Epithelial cell of esophagus (primary cell): Measurements from ENCODE around the gene TMTC1.

Experiments used
- DNase-seq: peaks from one replicate; pipeline ENCODE4 v3.0.0; 2010; ENCODE audit warnings: low read depth
- H3K4me3 ChIP-seq: 2 replicates; pipeline ENCODE4 v1.5.1; 2011; ENCODE audit warnings: mild to moderate bottlenecking, low read length, control low read depth
- CTCF ChIP-seq: IDR thresholded peaks from 2 replicates; pipeline ENCODE4 v1.5.1; 2011; ENCODE audit warnings: low read depth, mild to moderate bottlenecking, low read length, control low read depth, inconsistent platforms; ENCODE audit not compliant: insufficient read depth; ENCODE audit errors: missing control alignments

TMTC1 gene

GRCh38 chr12:29792853-29793252, 9.1 kb upstream of the TMTC1 start:
- no peak overlapping the region for H3K4me3 ChIP-seq
- TF ChIP-seq CTCF, result no peak
- no peak for DNase-seq

GRCh38 chr12:29792132-29792531, 8.4 kb upstream of the TMTC1 start:
- H3K4me3 ChIP-seq, result no peak overlapping the region
- no peak for DNase-seq
- no peak for TF ChIP-seq CTCF

- peak overlapping the region; percentile 58 for H3K4me3 ChIP-seq
- no peak for TF ChIP-seq CTCF
- peak; percentile 45 for DNase-seq
These were observed 620 bp downstream of the TMTC1 start for GRCh38 chr12:29782871-29783772.

- TF ChIP-seq CTCF, result no peak
- peak; percentile 79 for DNase-seq
- peak overlapping the region; percentile 58 for H3K4me3 ChIP-seq
These were observed 1.4 kb downstream of the TMTC1 start for GRCh38 chr12:29782285-29782870.

GRCh38 chr12:29781705-29782266, 2.0 kb downstream of the TMTC1 start:
- TF ChIP-seq CTCF, result no peak
- no peak for DNase-seq
- peak overlapping the region; percentile 58 for H3K4me3 ChIP-seq

- no peak for DNase-seq
- H3K4me3 ChIP-seq, result no peak overlapping the region
- no peak for TF ChIP-seq CTCF
These were observed 2.6 kb downstream of the TMTC1 start for GRCh38 chr12:29781188-29781587.

- DNase-seq, result no peak
- no peak overlapping the region for H3K4me3 ChIP-seq
- TF ChIP-seq CTCF, result no peak
These were observed 3.7 kb downstream of the TMTC1 start for GRCh38 chr12:29780084-29780483.
